Fibroblast of lung (primary cell): ENCODE results near the gene MGLL. TPM values are rescaled to one million over a fixed set of nuclear protein-coding genes. Genes with fewer than 3 reads are reported as not detected.

ENCODE experiments used
- DNase-seq, 2 donors: peaks; one replicate each; pipeline versions ENCODE4 v3.0.0 to v3.0.0-alpha.2; 2010; ENCODE audit warnings: low read depth in 2 of 2
- H2AFZ ChIP-seq: 2 replicates; pipeline ENCODE4 v1.5.1; 2012; ENCODE audit warnings: low read length, control low read depth, inconsistent platforms
- H3K27ac ChIP-seq: 2 replicates; pipeline ENCODE4 v1.5.1; 2011; ENCODE audit warnings: low read length, control low read depth; ENCODE audit not compliant: insufficient read depth
- H3K27me3 ChIP-seq: 2 replicates; pipeline ENCODE4 v1.5.1; 2011; ENCODE audit warnings: mild to moderate bottlenecking, low read length; ENCODE audit not compliant: control insufficient read depth, insufficient read depth
- H3K36me3 ChIP-seq: 2 replicates; pipeline ENCODE4 v1.5.1; 2011; ENCODE audit warnings: low read length; ENCODE audit not compliant: control insufficient read depth, insufficient read depth
- H3K4me1 ChIP-seq: 2 replicates; pipeline ENCODE4 v1.5.1; 2011; ENCODE audit warnings: low read length; ENCODE audit not compliant: control insufficient read depth, insufficient read depth; ENCODE audit errors: extremely low read depth
- H3K4me2 ChIP-seq: 2 replicates; pipeline ENCODE4 v1.5.1; 2011; ENCODE audit warnings: low read length, control low read depth; ENCODE audit not compliant: insufficient read depth; ENCODE audit errors: extremely low read depth
- H3K4me3 ChIP-seq, 4 experiments: fragments of 200-600 bp in 1 of 4; sonication (generic) in 1 of 4; replicated peaks in 1 of 4; 2 replicates each; pipeline ENCODE4 v1.5.1; 2011 to 2016; ENCODE audit warnings: low read length in 4 of 4, low read depth in 3 of 4, mild to moderate bottlenecking in 3 of 4, control low read depth in 2 of 4, inconsistent platforms in 1 of 4, mixed read lengths in 1 of 4; ENCODE audit not compliant: insufficient read depth in 1 of 4; ENCODE audit errors: control extremely low read depth in 1 of 4
- H3K79me2 ChIP-seq: 2 replicates; pipeline ENCODE4 v1.5.1; 2012; ENCODE audit warnings: mild to moderate bottlenecking, low read length, inconsistent platforms; ENCODE audit not compliant: control insufficient read depth, insufficient read depth
- H3K9ac ChIP-seq: 2 replicates; pipeline ENCODE4 v1.5.1; 2011; ENCODE audit warnings: mild to moderate bottlenecking, low read length, control low read depth; ENCODE audit not compliant: insufficient read depth
- H3K9me3 ChIP-seq: 2 replicates; pipeline ENCODE4 v1.5.1; 2012; ENCODE audit warnings: low read depth, low read length; ENCODE audit not compliant: control insufficient read depth, insufficient read depth
- H4K20me1 ChIP-seq: 2 replicates; pipeline ENCODE4 v1.5.1; 2011; ENCODE audit warnings: low read length; ENCODE audit not compliant: control insufficient read depth, insufficient read depth; ENCODE audit errors: extremely low read depth
- EZH2 ChIP-seq: IDR thresholded peaks from 2 replicates; pipeline ENCODE4 v1.5.1; 2012; ENCODE audit warnings: low read length, control low read depth, mild to moderate bottlenecking; ENCODE audit errors: missing control alignments
- polyA plus RNA-seq, 2 donors: library from polyadenylated mRNA; depleted of rRNA in 1 of 2; stranded (reverse) in 1 of 2; unstranded in 1 of 2; fragments of >200 nt; gene quantifications; 2 replicates each; pipeline ENCODE4 v1.2.1, GENCODE V29; 2011 to 2012; ENCODE audit warnings: missing spikeins in 1 of 2
- total RNA-seq: library from RNA; depleted of rRNA; stranded (reverse); fragments of >200 nt; gene quantifications from 2 replicates; pipeline ENCODE4 v1.2.1, GENCODE V29; 2014
- TF ChIP-seq, protein P1 (sequence below), 2 donors: IDR thresholded peaks in 1 of 2; conservative IDR thresholded peaks in 1 of 2; 1 replicate in 1 of 2; 2 replicates in 1 of 2; pipeline ENCODE4 v1.5.1; 2011 to 2012; ENCODE audit warnings: low read length in 2 of 2, control low read depth in 1 of 2, inconsistent platforms in 1 of 2, low read depth in 1 of 2, mild to moderate bottlenecking in 1 of 2

Gene MGLL
- total and polyA plus RNA-seq, 2 donors (not counting 1 experiment from before 2014, with no cell fraction given), result 60.1 to 122 TPM

DNA sequence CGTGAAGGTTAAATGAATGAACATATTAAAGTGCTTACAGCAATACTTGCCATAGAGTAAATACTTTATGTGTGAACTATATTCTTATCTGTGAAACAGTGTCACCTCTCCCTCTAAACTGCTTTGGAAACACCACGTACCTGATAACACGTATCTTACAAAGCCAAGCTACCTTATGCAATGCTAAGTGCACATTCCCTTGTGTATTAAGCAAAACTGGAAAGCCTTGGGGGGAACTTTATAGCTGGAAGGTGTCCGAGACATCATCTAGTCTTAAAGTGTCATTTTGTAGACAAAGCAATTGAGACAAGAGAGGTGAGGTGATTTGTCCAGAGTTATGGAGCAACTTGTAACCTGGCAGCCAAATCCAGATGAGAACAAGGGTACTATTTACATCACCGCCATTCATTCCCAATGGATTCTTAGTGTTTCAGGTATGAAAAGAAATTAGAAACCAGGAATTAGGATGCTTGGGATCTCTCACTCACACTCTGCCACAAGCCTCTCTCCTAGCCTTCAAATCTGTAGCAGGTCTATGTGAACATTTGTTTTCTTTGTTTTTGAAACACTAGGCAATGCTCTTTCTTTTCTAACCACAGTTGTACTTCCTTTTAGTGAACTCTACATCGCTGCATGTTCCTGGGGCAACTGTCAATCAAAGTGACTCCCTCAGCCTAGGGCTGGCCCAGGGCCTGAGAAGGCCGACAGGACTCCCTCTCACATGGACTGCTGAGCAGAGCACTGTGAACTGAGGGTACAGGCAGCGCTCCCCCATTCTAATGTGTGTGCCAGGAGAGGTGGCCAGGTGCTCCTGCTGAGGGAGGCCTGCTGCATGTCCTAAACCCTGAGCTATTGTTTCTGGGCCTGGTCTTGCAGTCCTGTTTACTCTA, 13.9 kb upstream of the MGLL start:
- Histone ChIP-seq H3K9me3 (no peaks in the 10 kb centered on the region), H3K4me3 (no peak overlapping the region), H3K9ac (no peak overlapping the region), H2AFZ (no peak overlapping the region), H3K27me3 (peaks cover 5% of the 10 kb centered on the region), H3K4me2 (no peak overlapping the region), H3K27ac (no peak overlapping the region), H3K4me1 (no peaks in the 10 kb centered on the region), H3K79me2 (no peaks in the 10 kb centered on the region), H4K20me1 (no peaks in the 10 kb centered on the region), H3K36me3 (no peaks in the 10 kb centered on the region)
- no peak for DNase-seq
- TF ChIP-seq, protein P1, sequence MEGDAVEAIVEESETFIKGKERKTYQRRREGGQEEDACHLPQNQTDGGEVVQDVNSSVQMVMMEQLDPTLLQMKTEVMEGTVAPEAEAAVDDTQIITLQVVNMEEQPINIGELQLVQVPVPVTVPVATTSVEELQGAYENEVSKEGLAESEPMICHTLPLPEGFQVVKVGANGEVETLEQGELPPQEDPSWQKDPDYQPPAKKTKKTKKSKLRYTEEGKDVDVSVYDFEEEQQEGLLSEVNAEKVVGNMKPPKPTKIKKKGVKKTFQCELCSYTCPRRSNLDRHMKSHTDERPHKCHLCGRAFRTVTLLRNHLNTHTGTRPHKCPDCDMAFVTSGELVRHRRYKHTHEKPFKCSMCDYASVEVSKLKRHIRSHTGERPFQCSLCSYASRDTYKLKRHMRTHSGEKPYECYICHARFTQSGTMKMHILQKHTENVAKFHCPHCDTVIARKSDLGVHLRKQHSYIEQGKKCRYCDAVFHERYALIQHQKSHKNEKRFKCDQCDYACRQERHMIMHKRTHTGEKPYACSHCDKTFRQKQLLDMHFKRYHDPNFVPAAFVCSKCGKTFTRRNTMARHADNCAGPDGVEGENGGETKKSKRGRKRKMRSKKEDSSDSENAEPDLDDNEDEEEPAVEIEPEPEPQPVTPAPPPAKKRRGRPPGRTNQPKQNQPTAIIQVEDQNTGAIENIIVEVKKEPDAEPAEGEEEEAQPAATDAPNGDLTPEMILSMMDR (conservative IDR thresholded peaks at IDR 0.05 in 1 of 2, IDR thresholded peaks at IDR 0.05 in 1 of 2; ENCODE audit: low read depth in 1 of 2, low read length in 2 of 2), result no peak
- TF ChIP-seq EZH2, result no peak

DNA sequence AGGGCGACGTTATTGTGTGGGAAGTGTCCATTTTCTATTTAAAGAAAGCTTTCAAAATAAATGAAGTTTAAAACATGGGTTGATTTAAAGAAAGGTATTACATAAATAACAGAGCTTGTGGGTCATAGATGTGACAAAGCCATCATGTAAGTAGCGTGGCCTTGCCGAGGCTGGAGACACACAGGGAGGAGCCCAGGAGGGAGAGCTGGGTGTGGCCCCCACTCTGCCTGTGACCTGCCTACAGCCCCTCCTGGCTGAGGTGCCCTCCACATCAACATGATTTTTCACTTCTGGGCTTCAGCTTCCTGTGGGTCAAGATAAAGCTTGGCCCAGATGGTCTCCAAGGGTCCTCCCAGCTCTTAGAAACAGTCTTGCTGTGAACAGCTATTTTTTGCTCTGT, 12.5 kb upstream of the MGLL start:
- no peak overlapping the region for H3K4me2 ChIP-seq
- no peaks in the 10 kb centered on the region for H3K9me3 ChIP-seq
- no peaks in the 10 kb centered on the region for H3K36me3 ChIP-seq
- H3K9ac ChIP-seq, result no peak overlapping the region
- H2AFZ ChIP-seq, result no peak overlapping the region
- no peak overlapping the region for H3K27ac ChIP-seq
- TF ChIP-seq, protein P1 (conservative IDR thresholded peaks at IDR 0.05 in 1 of 2, IDR thresholded peaks at IDR 0.05 in 1 of 2; ENCODE audit: low read depth in 1 of 2, low read length in 2 of 2), result no peak
- TF ChIP-seq EZH2, result no peak
- H3K79me2 ChIP-seq, result no peaks in the 10 kb centered on the region
- no peak for DNase-seq
- H3K4me3 ChIP-seq, result no peak overlapping the region
- no peaks in the 10 kb centered on the region for H3K27me3 ChIP-seq
- no peaks in the 10 kb centered on the region for H4K20me1 ChIP-seq
- H3K4me1 ChIP-seq, result no peaks in the 10 kb centered on the region

DNA sequence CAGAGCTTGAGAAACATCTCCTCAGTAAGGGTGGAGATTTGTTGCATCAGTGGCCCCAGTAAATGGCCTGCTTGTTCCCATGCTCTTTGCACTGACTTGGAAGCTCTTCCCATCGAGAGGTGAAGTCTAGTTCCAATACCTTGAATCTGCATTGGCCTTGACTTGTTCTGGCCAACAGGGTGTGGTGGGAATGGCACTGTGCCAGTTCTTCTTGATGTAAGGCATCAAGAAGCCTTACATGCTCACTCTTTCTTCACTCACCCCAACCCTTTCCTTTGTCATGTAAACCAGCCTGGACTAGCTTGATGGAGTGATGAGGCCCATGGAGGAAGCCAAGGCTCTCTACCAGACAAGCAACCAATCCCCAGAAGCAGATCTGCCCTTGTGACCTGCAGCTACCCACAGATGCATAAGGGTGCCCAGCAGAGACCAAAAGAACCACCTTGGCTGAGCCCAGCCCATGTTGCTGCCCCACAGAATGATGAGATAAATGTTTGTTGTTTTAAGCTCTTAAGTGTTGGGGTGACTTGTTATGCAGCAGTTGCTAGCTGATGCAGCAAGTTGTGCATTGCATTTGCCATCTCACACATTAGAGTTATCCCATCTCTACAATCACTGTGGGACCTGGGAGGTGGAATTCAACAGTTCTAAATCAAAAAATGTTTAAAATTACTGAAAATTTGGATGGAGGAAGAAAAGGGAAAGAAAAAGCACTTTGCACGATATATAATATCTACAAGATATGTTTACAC, 11.1 kb upstream of the MGLL start:
- DNase-seq, result peak in 1 of 2 donors; percentile 20
- Histone ChIP-seq H3K4me3 (no peak overlapping the region), H3K4me2 (no peak overlapping the region), H3K4me1 (no peaks in the 10 kb centered on the region), H3K9ac (no peak overlapping the region), H2AFZ (no peak overlapping the region), H4K20me1 (no peaks in the 10 kb centered on the region), H3K79me2 (no peaks in the 10 kb centered on the region), H3K9me3 (no peaks in the 10 kb centered on the region), H3K27ac (no peak overlapping the region), H3K27me3 (no peaks in the 10 kb centered on the region), H3K36me3 (no peaks in the 10 kb centered on the region)
- TF ChIP-seq, protein P1 (conservative IDR thresholded peaks at IDR 0.05 in 1 of 2, IDR thresholded peaks at IDR 0.05 in 1 of 2; ENCODE audit: low read depth in 1 of 2, low read length in 2 of 2), result no peak
- no peak for TF ChIP-seq EZH2
